Measurements from ENCODE around the gene U2AF2. TPM values are rescaled to one million over a fixed set of nuclear protein-coding genes. Genes with fewer than 3 reads are reported as not detected.
A peak's percentile ranks its signal among the peaks of the same experiment; 100 is the strongest.

The U2AF2 gene
- total and polyA plus RNA-seq, 9 of the 15 experiments (the other 6 are each of a cell fraction or from before 2014, with no cell fraction given) = 3.0 to 331 (median 157) TPM

- WGBS (ENCODE audit: insufficient coverage, low coverage, missing lambda C conversion rate) = under 1% methylated on average over 32 of the region's 44 CpGs
- FAIRE-seq = peak; percentile 92
- Histone ChIP-seq H3K4me2 (ENCODE audit: insufficient read depth, low read length) (peak within 1 kb of the TSS; percentile 97), H3K9me1 (ENCODE audit: control insufficient read depth, insufficient read depth, low read length) (no peaks in the 10 kb centered on the region), H3K4me1 (replicated peaks in 1 of 2; ENCODE audit: control insufficient read depth in 2 of 2, insufficient read depth in 2 of 2, low read length in 2 of 2) (peaks cover 24 to 38% of the 10 kb centered on the region in 2 experiments), H4K20me1 (replicated peaks; ENCODE audit: control insufficient read depth, insufficient read depth, low read length) (no peaks in the 10 kb centered on the region), H3K9me3 (replicated peaks; ENCODE audit: control insufficient read depth, insufficient read depth, low read depth, low read length) (0 out of 2 replicates have a peak, but pooled peaks cover 2% of the 10 kb centered on the region), H3K27ac (ENCODE audit: extremely low read depth, low read depth, low read length) (peak within 1 kb of the TSS; percentile 87), H2AFZ (ENCODE audit: low read depth, low read length) (peak within 1 kb of the TSS; percentile 84), H3K79me2 (ENCODE audit: control insufficient read depth, insufficient read depth, low read length) (peaks cover 26% of the 10 kb centered on the region), H3K36me3 (ENCODE audit: control insufficient read depth, insufficient read depth, low read length) (peaks cover 16% of the 10 kb centered on the region; the same call in 2 of the 3 replicates), H3K9ac (ENCODE audit: insufficient read depth in 1 of 2, low read depth in 2 of 2, low read length in 2 of 2) (peak within 1 kb of the TSS; percentile 80 to 93), H3K4me3 (peak within 1 kb of the TSS; percentile 84), H3K27me3 (ENCODE audit: control insufficient read depth in 2 of 2, insufficient read depth in 2 of 2, low read length in 2 of 2) (no peaks in the 10 kb centered on the region)
- peak; percentile 74 to 92 (median 78) for DNase-seq (ENCODE audit: extremely low read depth in 1 of 4, low spot score in 3 of 4)
- POLR2A ChIA-PET = interaction anchor here (0.7 to 2.2 kb wide), 9 partner anchors 13 to 144 kb away, joined by 3 to 18 read pairs (median 4); partner anchors contain the start of genes U2AF2 and ZNF784
- in situ Hi-C loops (cut with MboI) (no loop called here), intact Hi-C loops (cut with micrococcal nuclease) (loop anchor here (1.0 kb wide), 1 partner anchor 89 kb away; no protein-coding TSS in a partner anchor)
- CTCF ChIA-PET (ENCODE audit: low intra/inter-chr PET ratio) = interaction anchor here (0.6 to 2.5 kb wide), 5 partner anchors 26 to 195 kb away, joined by 3 to 23 read pairs (median 4); no protein-coding TSS in a partner anchor
- BruUV-seq (replicated peaks) = no TSS peak
- peak; percentile 78 for ATAC-seq
- TF ChIP-seq FOXJ2 (tag; IDR thresholded peaks at IDR 0.05) (peak; percentile 48; the same call in 1 of the 2 replicates), FOXK2 (conservative IDR thresholded peaks at IDR 0.05 in 1 of 2, IDR thresholded peaks at IDR 0.05 in 1 of 2; ENCODE audit: low read depth in 2 of 2) (0 out of 4 replicates have a peak, but pooled peaks of 1 of the 2 experiments have one; percentile 8), ZNF639 (CRISPR knock-in tag; conservative IDR thresholded peaks at IDR 0.05 in 1 of 2, IDR thresholded peaks at IDR 0.05 in 1 of 2) (0 out of 4 replicates have a peak, but pooled peaks of 1 of the 2 experiments have one; percentile 56), EP400 (IDR thresholded peaks at IDR 0.05) (peak; percentile 27; the same call in 1 of the 2 replicates), ZNF121 (CRISPR knock-in tag; conservative IDR thresholded peaks at IDR 0.05) (0 out of 2 replicates have a peak, but pooled peaks have one; percentile 6), ZNF512 (tag; IDR thresholded peaks at IDR 0.05) (no peak), GTF2E2 (tag; IDR thresholded peaks at IDR 0.05) (peak; percentile 27; the same call in 1 of the 2 replicates), BRD9 (IDR thresholded peaks at IDR 0.05; ENCODE audit: low read depth, partially characterized antibody) (peak; percentile 93), PHF8 (IDR thresholded peaks at IDR 0.05; ENCODE audit: borderline replicate concordance, low read length) (peak; percentile 56; the same call in 1 of the 2 replicates), HDAC2 (IDR thresholded peaks at IDR 0.05) (peak; percentile 65; the same call in 1 of the 2 replicates), ZNF76 (CRISPR knock-in tag; IDR thresholded peaks at IDR 0.05; ENCODE audit: borderline replicate concordance) (no peak), TAF1 (IDR thresholded peaks at IDR 0.05; ENCODE audit: control insufficient read depth, extremely low read depth, insufficient read depth, low read length, severe bottlenecking) (peak; percentile 14), U2AF2 (optimal IDR thresholded peaks at IDR 0.05; ENCODE audit: low read depth, low read length) (no peak), ZNF408 (CRISPR knock-in tag; IDR thresholded peaks at IDR 0.05; ENCODE audit: low read depth) (no peak), E2F1 (CRISPR knock-in tag; IDR thresholded peaks at IDR 0.05) (no peak)
These were observed 49.0 kb upstream of the U2AF2 start, which contains the start of gene ZNF865 for GRCh38 chr19:55605637-55606470. ZNF865 (plus strand) TSS chr19:55605647; CDS start chr19:55613619, 7,972 bp downstream.

Measured in K562 (cell line).